ENCODE data around the gene ZCCHC2. TPM values are rescaled to one million over a fixed set of nuclear protein-coding genes. Genes with fewer than 3 reads are reported as not detected.

ZCCHC2 gene
- polyA plus RNA-seq, 1 donor (not counting 4 experiments of a cell fraction or from before 2014, with no cell fraction given): 12.9 TPM

DNA sequence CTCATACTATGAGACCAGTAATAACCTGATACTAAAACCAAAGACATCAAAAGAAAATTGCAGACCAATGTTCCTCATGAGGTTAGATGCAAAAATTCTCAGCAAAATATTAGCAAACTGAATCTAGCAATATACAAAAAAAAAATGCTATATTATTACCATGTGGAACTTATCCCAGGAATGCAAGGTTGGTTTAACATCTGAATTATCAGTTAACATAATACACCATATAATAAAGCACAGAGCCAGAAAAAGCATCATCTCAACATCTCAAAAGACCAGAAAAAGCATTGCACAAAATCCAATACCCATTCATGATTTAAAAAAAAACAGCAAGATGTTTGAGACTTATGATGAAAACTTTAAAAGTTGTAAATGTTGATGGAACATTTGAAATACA is 8.3 kb upstream of the ZCCHC2 start:
- TF ChIP-seq EZH2 (IDR thresholded peaks at IDR 0.05; ENCODE audit: low read length) (no peak), CTCF (optimal IDR thresholded peaks at IDR 0.05 in 1 of 3, IDR thresholded peaks at IDR 0.05 in 1 of 3, conservative IDR thresholded peaks at IDR 0.05 in 1 of 3; ENCODE audit: extremely low read depth in 1 of 3, insufficient read depth in 2 of 3, low read length in 3 of 3) (no peak)
- Histone ChIP-seq H3K27me3 (ENCODE audit: control insufficient read depth, extremely low read depth, insufficient read depth, low read length) (no peaks in the 10 kb centered on the region), H3K4me1 (ENCODE audit: control insufficient read depth, extremely low read depth, insufficient read depth, low read length) (no peaks in the 10 kb centered on the region), H3K79me2 (ENCODE audit: control insufficient read depth, insufficient read depth, low read length) (no peaks in the 10 kb centered on the region), H3K27ac (ENCODE audit: control insufficient read depth, insufficient read depth, low read length) (no peak overlapping the region), H3K9me1 (ENCODE audit: control insufficient read depth, extremely low read depth, insufficient read depth, low read length) (no peaks in the 10 kb centered on the region), H3K4me3 (ENCODE audit: control insufficient read depth in 2 of 3, extremely low read depth in 1 of 3, insufficient read depth in 2 of 3, low read depth in 1 of 3, low read length in 3 of 3) (no peak overlapping the region), H3K9me3 (ENCODE audit: control insufficient read depth, low read depth, low read length) (no peaks in the 10 kb centered on the region), H3K36me3 (ENCODE audit: control insufficient read depth in 2 of 2, extremely low read depth in 1 of 2, insufficient read depth in 2 of 2, low read length in 2 of 2) (no peaks in the 10 kb centered on the region), H2AFZ (ENCODE audit: control insufficient read depth, low read length) (no peak overlapping the region), H4K20me1 (ENCODE audit: control insufficient read depth, extremely low read depth, insufficient read depth, low read length) (no peaks in the 10 kb centered on the region), H3K9ac (ENCODE audit: control insufficient read depth, extremely low read depth, insufficient read depth, low read length) (no peak overlapping the region), H3K4me2 (ENCODE audit: control insufficient read depth, extremely low read depth, insufficient read depth, low read depth, low read length) (no peak overlapping the region)
- dilution Hi-C loops (cut with MboI; ENCODE audit: extremely low pct_ligation_motif_present, low sequenced_read_pairs): no loop called here
- DNase-seq (ENCODE audit: low read depth, low spot score) (no peak), FAIRE-seq (no peak)

DNA sequence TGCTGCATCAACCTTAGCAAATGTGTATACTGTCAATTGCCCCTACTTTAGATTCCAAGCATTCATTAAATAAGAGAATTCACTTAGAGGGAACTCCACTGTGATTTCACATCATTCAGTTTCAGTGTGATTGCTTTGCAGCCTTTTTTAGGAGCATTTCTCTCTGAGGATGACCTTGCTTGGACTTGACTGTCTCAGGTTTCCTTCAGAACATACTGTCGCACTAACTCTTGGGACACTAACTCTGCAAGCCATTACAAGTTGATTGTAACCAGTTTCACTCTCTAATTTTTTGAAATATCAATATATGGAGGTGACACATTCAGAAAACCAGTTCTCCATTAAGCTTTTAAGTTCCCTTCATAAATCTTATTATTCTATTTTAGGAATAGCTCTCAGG is 6.6 kb upstream of the ZCCHC2 start:
- Histone ChIP-seq H3K4me3 (ENCODE audit: control insufficient read depth in 2 of 3, extremely low read depth in 1 of 3, insufficient read depth in 2 of 3, low read depth in 1 of 3, low read length in 3 of 3) (no peak overlapping the region), H3K27me3 (ENCODE audit: control insufficient read depth, extremely low read depth, insufficient read depth, low read length) (no peaks in the 10 kb centered on the region), H4K20me1 (ENCODE audit: control insufficient read depth, extremely low read depth, insufficient read depth, low read length) (no peaks in the 10 kb centered on the region), H3K27ac (ENCODE audit: control insufficient read depth, insufficient read depth, low read length) (no peak overlapping the region), H2AFZ (ENCODE audit: control insufficient read depth, low read length) (no peak overlapping the region), H3K36me3 (ENCODE audit: control insufficient read depth in 2 of 2, extremely low read depth in 1 of 2, insufficient read depth in 2 of 2, low read length in 2 of 2) (no peaks in the 10 kb centered on the region), H3K4me2 (ENCODE audit: control insufficient read depth, extremely low read depth, insufficient read depth, low read depth, low read length) (no peak overlapping the region), H3K9ac (ENCODE audit: control insufficient read depth, extremely low read depth, insufficient read depth, low read length) (no peak overlapping the region), H3K9me3 (ENCODE audit: control insufficient read depth, low read depth, low read length) (no peaks in the 10 kb centered on the region), H3K79me2 (ENCODE audit: control insufficient read depth, insufficient read depth, low read length) (peaks cover under 1% of the 10 kb centered on the region), H3K4me1 (ENCODE audit: control insufficient read depth, extremely low read depth, insufficient read depth, low read length) (peaks cover under 1% of the 10 kb centered on the region), H3K9me1 (ENCODE audit: control insufficient read depth, extremely low read depth, insufficient read depth, low read length) (no peaks in the 10 kb centered on the region)
- dilution Hi-C loops (cut with MboI; ENCODE audit: extremely low pct_ligation_motif_present, low sequenced_read_pairs): no loop called here
- DNase-seq (ENCODE audit: low read depth, low spot score) (no peak), FAIRE-seq (no peak)
- TF ChIP-seq CTCF (optimal IDR thresholded peaks at IDR 0.05 in 1 of 3, IDR thresholded peaks at IDR 0.05 in 1 of 3, conservative IDR thresholded peaks at IDR 0.05 in 1 of 3; ENCODE audit: extremely low read depth in 1 of 3, insufficient read depth in 2 of 3, low read length in 3 of 3) (no peak), EZH2 (IDR thresholded peaks at IDR 0.05; ENCODE audit: low read length) (no peak)
